ENCODE results near the gene DTHD1. TPM values are rescaled to one million over a fixed set of nuclear protein-coding genes. Genes with fewer than 3 reads are reported as not detected.

Gene DTHD1
- total RNA-seq, 1 experiment from 2014 or later, result not detected

DNA sequence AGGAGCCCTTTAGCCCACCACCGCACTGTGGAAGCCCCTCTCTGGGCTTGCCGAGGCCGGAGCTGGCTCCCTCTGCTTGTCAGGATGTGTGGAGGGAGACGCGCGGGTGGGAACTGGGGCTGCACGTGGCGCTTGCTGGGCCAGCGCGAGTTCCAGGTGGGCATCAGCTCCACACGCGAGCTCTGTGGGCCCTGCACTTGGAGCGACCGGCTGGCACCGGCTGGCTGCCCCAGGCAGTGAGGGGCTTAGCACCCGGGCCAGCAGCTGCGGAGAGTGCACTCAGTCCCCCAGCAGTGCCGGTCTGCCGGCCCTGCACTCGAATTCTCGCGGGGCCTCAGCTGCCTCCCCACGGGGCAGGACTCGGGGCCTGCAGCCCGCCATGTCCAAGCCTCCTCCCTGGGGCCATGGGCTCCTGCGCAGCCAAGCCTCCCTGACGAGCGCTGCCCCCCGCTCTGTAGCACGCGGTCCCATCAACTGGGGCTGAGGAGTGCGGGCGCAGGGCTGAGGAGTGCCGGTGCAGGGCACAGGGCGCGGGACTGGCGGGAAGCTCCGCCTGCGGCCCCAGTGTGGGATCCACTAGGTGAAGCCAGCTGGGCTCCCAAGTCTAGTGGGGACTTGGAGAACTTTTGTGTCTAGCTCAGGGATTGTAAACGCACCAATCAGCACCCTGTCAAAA lies 93.6 kb downstream of the DTHD1 start:
- Mint-ChIP-seq H3K4me3 (ENCODE audit: unreplicated experiment) (no peak overlapping the region), H3K4me1 (ENCODE audit: low read depth, unreplicated experiment) (no peaks in the 10 kb centered on the region), H3K27me3 (ENCODE audit: insufficient read depth, unreplicated experiment) (no peaks in the 10 kb centered on the region), H3K9me3 (ENCODE audit: unreplicated experiment) (no peaks in the 10 kb centered on the region), H3K36me3 (ENCODE audit: insufficient read depth, unreplicated experiment) (no peaks in the 10 kb centered on the region), H3K27ac (ENCODE audit: unreplicated experiment) (no peak overlapping the region)
- ChIA-PET CTCF (no interaction called here), POLR2A (no interaction called here)
- H3K4me3 ChIP-seq (ENCODE audit: low read depth, low read length), result no peak overlapping the region
- TF ChIP-seq, protein P1, sequence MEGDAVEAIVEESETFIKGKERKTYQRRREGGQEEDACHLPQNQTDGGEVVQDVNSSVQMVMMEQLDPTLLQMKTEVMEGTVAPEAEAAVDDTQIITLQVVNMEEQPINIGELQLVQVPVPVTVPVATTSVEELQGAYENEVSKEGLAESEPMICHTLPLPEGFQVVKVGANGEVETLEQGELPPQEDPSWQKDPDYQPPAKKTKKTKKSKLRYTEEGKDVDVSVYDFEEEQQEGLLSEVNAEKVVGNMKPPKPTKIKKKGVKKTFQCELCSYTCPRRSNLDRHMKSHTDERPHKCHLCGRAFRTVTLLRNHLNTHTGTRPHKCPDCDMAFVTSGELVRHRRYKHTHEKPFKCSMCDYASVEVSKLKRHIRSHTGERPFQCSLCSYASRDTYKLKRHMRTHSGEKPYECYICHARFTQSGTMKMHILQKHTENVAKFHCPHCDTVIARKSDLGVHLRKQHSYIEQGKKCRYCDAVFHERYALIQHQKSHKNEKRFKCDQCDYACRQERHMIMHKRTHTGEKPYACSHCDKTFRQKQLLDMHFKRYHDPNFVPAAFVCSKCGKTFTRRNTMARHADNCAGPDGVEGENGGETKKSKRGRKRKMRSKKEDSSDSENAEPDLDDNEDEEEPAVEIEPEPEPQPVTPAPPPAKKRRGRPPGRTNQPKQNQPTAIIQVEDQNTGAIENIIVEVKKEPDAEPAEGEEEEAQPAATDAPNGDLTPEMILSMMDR (IDR thresholded peaks at IDR 0.05; ENCODE audit: insufficient read depth in 1 of 2, low read depth in 1 of 2, low read length in 1 of 2, severe bottlenecking in 1 of 2, unreplicated experiment in 1 of 2), result no peak
- H3K4me1 ChIP-seq, result no peaks in the 10 kb centered on the region
- H3K9me3 ChIP-seq, result no peaks in the 10 kb centered on the region
- intact Hi-C loops (cut with micrococcal nuclease; ENCODE audit: unreplicated experiment), result no loop called here
- no peaks in the 10 kb centered on the region for H3K27me3 ChIP-seq (replicated peaks; ENCODE audit: control insufficient read depth, insufficient read depth, low read length)
- DNase-seq, result no peak
- no peaks in the 10 kb centered on the region for H3K36me3 ChIP-seq (ENCODE audit: control insufficient read depth, insufficient read depth, low read length)
- BruUV-seq (replicated peaks), result no TSS peak

DNA sequence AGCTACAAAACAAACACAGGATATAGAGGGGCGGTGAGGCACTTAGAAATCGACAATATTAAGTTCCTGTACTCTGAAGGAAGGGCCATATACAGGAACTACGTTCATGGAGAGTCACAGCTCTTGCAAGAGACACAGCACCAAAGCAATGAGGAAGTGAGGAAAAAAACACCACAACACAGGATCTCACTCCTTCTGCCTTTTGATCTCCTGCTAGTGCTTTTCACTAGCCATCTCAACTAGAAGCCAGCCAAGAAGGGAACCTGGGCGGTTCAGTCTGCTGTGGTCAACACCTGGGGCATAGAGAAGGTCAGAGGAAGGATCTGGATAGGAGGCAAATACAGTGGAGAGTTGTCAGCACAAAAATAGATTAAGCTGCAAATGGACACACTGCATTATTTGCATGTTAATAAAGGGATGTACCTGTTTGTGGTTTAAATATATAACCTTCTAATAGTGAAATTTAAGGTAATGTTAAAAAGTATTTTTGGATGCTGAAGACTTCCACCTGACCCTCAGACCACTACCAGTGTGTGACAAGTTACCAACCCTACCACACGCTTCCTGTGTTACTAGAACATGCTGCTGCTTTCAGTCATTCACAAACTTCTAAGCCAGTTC lies 104.6 kb downstream of the DTHD1 start:
- no peak for DNase-seq
- ChIA-PET CTCF (interaction anchor here (1.0 kb wide), 1 partner anchor 14 kb away, joined by 6 read pairs; no protein-coding TSS in a partner anchor), POLR2A (no interaction called here)
- no TSS peak for BruUV-seq (replicated peaks)
- no peak overlapping the region for H3K4me3 Mint-ChIP-seq (ENCODE audit: unreplicated experiment)
- TF ChIP-seq, protein P1 (IDR thresholded peaks at IDR 0.05; ENCODE audit: insufficient read depth in 1 of 2, low read depth in 1 of 2, low read length in 1 of 2, severe bottlenecking in 1 of 2, unreplicated experiment in 1 of 2), result no peak
- Histone ChIP-seq H3K27me3 (replicated peaks; ENCODE audit: control insufficient read depth, insufficient read depth, low read length) (no peaks in the 10 kb centered on the region), H3K9me3 (no peaks in the 10 kb centered on the region), H3K4me1 (no peaks in the 10 kb centered on the region), H3K36me3 (ENCODE audit: control insufficient read depth, insufficient read depth, low read length) (no peaks in the 10 kb centered on the region), H3K4me3 (ENCODE audit: low read depth, low read length) (no peak overlapping the region)
- no peaks in the 10 kb centered on the region for H3K9me3 Mint-ChIP-seq (ENCODE audit: unreplicated experiment)
- H3K4me1 Mint-ChIP-seq (ENCODE audit: low read depth, unreplicated experiment), result no peaks in the 10 kb centered on the region
- no peak overlapping the region for H3K27ac Mint-ChIP-seq (ENCODE audit: unreplicated experiment)
- no peaks in the 10 kb centered on the region for H3K36me3 Mint-ChIP-seq (ENCODE audit: insufficient read depth, unreplicated experiment)
- H3K27me3 Mint-ChIP-seq (ENCODE audit: insufficient read depth, unreplicated experiment), result peaks cover 15% of the 10 kb centered on the region
- intact Hi-C loops (cut with micrococcal nuclease; ENCODE audit: unreplicated experiment), result loop anchor here (1.0 kb wide), 1 partner anchor 13 kb away; no protein-coding TSS in a partner anchor

DNA sequence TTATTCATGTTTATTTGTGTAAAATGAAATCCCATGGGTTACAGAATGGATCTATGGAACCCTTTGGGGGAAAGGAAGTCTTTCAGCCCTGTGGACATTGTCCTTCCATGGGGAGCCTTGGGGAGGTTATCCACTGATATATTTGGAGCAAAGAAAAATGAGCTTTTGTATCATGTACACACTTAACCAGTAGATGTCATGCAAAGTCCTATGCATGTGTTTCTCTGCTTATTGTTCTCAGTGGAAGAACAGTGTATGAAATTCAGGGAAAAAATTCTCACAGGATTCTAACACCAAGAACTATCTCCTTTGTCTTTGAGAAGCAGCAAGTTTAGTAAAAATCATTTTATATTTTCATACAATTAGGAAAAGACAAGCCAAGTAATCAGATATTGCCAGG lies 105.3 kb downstream of the DTHD1 start:
- H3K4me1 Mint-ChIP-seq (ENCODE audit: low read depth, unreplicated experiment), result no peaks in the 10 kb centered on the region
- TF ChIP-seq, protein P1 (IDR thresholded peaks at IDR 0.05; ENCODE audit: insufficient read depth in 1 of 2, low read depth in 1 of 2, low read length in 1 of 2, severe bottlenecking in 1 of 2, unreplicated experiment in 1 of 2), result no peak
- no peaks in the 10 kb centered on the region for H3K36me3 ChIP-seq (ENCODE audit: control insufficient read depth, insufficient read depth, low read length)
- H3K9me3 Mint-ChIP-seq (ENCODE audit: unreplicated experiment), result no peaks in the 10 kb centered on the region
- H3K4me3 Mint-ChIP-seq (ENCODE audit: unreplicated experiment), result no peak overlapping the region
- no peaks in the 10 kb centered on the region for H3K36me3 Mint-ChIP-seq (ENCODE audit: insufficient read depth, unreplicated experiment)
- H3K27ac Mint-ChIP-seq (ENCODE audit: unreplicated experiment), result no peak overlapping the region
- intact Hi-C loops (cut with micrococcal nuclease; ENCODE audit: unreplicated experiment), result loop anchor here (1.0 kb wide), 1 partner anchor 13 kb away; no protein-coding TSS in a partner anchor
- no peak overlapping the region for H3K4me3 ChIP-seq (ENCODE audit: low read depth, low read length)
- H3K27me3 Mint-ChIP-seq (ENCODE audit: insufficient read depth, unreplicated experiment), result peaks cover 15% of the 10 kb centered on the region
- CTCF ChIA-PET, result interaction anchor here (1.0 kb wide), 1 partner anchor 13 kb away, joined by 6 read pairs; no protein-coding TSS in a partner anchor
- no TSS peak for BruUV-seq (replicated peaks)
- no peaks in the 10 kb centered on the region for H3K4me1 ChIP-seq
- no peak for DNase-seq
- no peaks in the 10 kb centered on the region for H3K9me3 ChIP-seq
- H3K27me3 ChIP-seq (replicated peaks; ENCODE audit: control insufficient read depth, insufficient read depth, low read length), result no peaks in the 10 kb centered on the region
- POLR2A ChIA-PET, result no interaction called here

Measured in Caco-2 (cell line).